Spleen (tissue), 13 donors: Measurements from ENCODE around the gene ZSCAN9. TPM values are rescaled to one million over a fixed set of nuclear protein-coding genes. Genes with fewer than 3 reads are reported as not detected.

Experiments used
- DNase-seq: peaks from one replicate; pipeline ENCODE4 v3.0.0-alpha.2; 2020
- H3K27ac ChIP-seq, 8 donors: fragments of 200-600 bp; sonication (generic) in 7 of 8; 1 replicate in 4 of 8; 2 replicates in 4 of 8; pipeline versions ENCODE4 v1.5.0 to v1.8.0; 2016 to 2021; ENCODE audit warnings: inconsistent platforms in 4 of 8, mild to moderate bottlenecking in 4 of 8, moderate library complexity in 1 of 8
- H3K27me3 ChIP-seq, 7 donors: fragments of 200-600 bp; sonication (generic) in 6 of 7; replicated peaks in 1 of 7; 1 replicate in 4 of 7; 2 replicates in 3 of 7; pipeline versions ENCODE4 v1.5.0 to v1.8.0; 2016 to 2021; ENCODE audit warnings: inconsistent platforms in 3 of 7, mild to moderate bottlenecking in 1 of 7
- H3K36me3 ChIP-seq, 6 donors: fragments of 200-600 bp; sonication (generic) in 5 of 6; 1 replicate in 4 of 6; 2 replicates in 2 of 6; pipeline versions ENCODE4 v1.5.0 to v1.8.0; 2016 to 2021; ENCODE audit warnings: inconsistent platforms in 2 of 6
- H3K4me1 ChIP-seq, 6 donors: fragments of 200-600 bp; sonication (generic) in 5 of 6; 1 replicate in 3 of 6; 2 replicates in 3 of 6; pipeline versions ENCODE4 v1.5.0 to v1.8.0; 2016 to 2021; ENCODE audit warnings: inconsistent platforms in 3 of 6
- H3K4me3 ChIP-seq, 8 donors: fragments of 200-600 bp; sonication (generic) in 7 of 8; 1 replicate in 4 of 8; 2 replicates in 4 of 8; pipeline versions ENCODE4 v1.5.0 to v1.8.0; 2016 to 2021; ENCODE audit warnings: inconsistent platforms in 4 of 8, mild to moderate bottlenecking in 4 of 8, moderate library complexity in 2 of 8
- H3K9me3 ChIP-seq, 8 donors: fragments of 200-600 bp; sonication (generic) in 7 of 8; 1 replicate in 4 of 8; 2 replicates in 4 of 8; pipeline versions ENCODE4 v1.5.0 to v1.8.0; 2016 to 2021; ENCODE audit warnings: inconsistent platforms in 4 of 8
- POLR2A ChIP-seq, 3 donors: fragments of 450-650 bp; IDR thresholded peaks; one replicate each; pipeline ENCODE4 v1.5.1; 2017; ENCODE audit warnings: antibody characterized with exemption in 3 of 3, mild to moderate bottlenecking in 1 of 3
- POLR2AphosphoS5 ChIP-seq, 3 donors: sonication (generic); formaldehyde crosslinking; IDR thresholded peaks; one replicate each; pipeline ENCODE4 v1.5.1; 2017; ENCODE audit warnings: antibody characterized with exemption in 3 of 3
- WGBS, 5 donors: extraction: QIAGEN DNeasy Blood & Tissue Kit in 3 of 5; methylation state at CpG; one replicate each; pipeline versions ENCODE4 v1.1.5 to v1.1.7; 2013 to 2018; 5-methylcytosine and 5-hydroxymethylcytosine counted together
- intact Hi-C: fragments of 100-400 bp; cut with DNase I; formaldehyde crosslinking; loops from one replicate; pipeline ENCODE4 v1.15.0; 2023; ENCODE audit warnings: low total_unique reads
- long read RNA-seq, 2 donors: transcript quantifications; one replicate each; lab custom pipeline, GENCODE V29; 2026
- polyA plus RNA-seq, 3 donors: library from polyadenylated mRNA; stranded (reverse); fragments of 200-250 nt; gene quantifications; one replicate each; pipeline ENCODE4 v1.2.1, GENCODE V29; 2013
- total RNA-seq, 7 donors: library from RNA; depleted of rRNA in 3 of 7; stranded (reverse); fragments of >200 nt in 3 of 7; fragmentation: NEBNext Ultra II Directional in 4 of 7; extraction: Animal tissue kit (Norgen Biotek cat#: 25700) in 4 of 7; gene quantifications; one replicate each; pipeline versions ENCODE4 v1.1.0 to v1.2.1, GENCODE V29; 2016 to 2021
- TF ChIP-seq, protein P1 (sequence below), 11 experiments: fragments of 200-600 bp in 7 of 11; fragments of 450-650 bp in 4 of 11; sonication (generic) in 4 of 11; IDR thresholded peaks in 8 of 11; conservative IDR thresholded peaks in 3 of 11; 1 replicate in 7 of 11; 2 replicates in 4 of 11; pipeline versions ENCODE4 v1.4.0 to v1.8.0; 2016 to 2021; ENCODE audit warnings: antibody characterized with exemption in 11 of 11, inconsistent platforms in 4 of 11, mild to moderate bottlenecking in 1 of 11
- donor health status: healthy with polysubstance abuse.
- donor health status: DM: no; HTN: no; CAD: no; lungs with moderate emphysema.
- donor health status: DM: no; HTN: no; CAD: no.
- donor health status: Bipolar disorder and iron deficiency.
- donor health status: healthy.
- donor health status: DM: no; HTN: no; CAD: no.
- donor health status: DM: yes; HTN: yes; CAD: no.

Gene ZSCAN9
- total RNA-seq, result 10 to 100 TPM; 11.2 to 25.7 (median 15.4) TPM
- 10 to 100 TPM in 2 of 3 donors, 1 to 10 TPM in 1; 6.9 to 13.8 (median 10.2) TPM for polyA plus RNA-seq
- long read RNA-seq, donor 1, transcript ZSCAN9-203 (3 exons, 757 nt), result major isoform, 7 of 16 reads
- long read RNA-seq, donor 1, partial matches to known transcripts, result 6 of 16 reads
- long read RNA-seq, donor 1, other reads (novel, unspliced or antisense), result 0 of 16 reads
- long read RNA-seq, donor 2, partial matches to known transcripts, result 0 of 5 reads
- long read RNA-seq, donor 2, other reads (novel, unspliced or antisense), result 0 of 5 reads

DNA sequence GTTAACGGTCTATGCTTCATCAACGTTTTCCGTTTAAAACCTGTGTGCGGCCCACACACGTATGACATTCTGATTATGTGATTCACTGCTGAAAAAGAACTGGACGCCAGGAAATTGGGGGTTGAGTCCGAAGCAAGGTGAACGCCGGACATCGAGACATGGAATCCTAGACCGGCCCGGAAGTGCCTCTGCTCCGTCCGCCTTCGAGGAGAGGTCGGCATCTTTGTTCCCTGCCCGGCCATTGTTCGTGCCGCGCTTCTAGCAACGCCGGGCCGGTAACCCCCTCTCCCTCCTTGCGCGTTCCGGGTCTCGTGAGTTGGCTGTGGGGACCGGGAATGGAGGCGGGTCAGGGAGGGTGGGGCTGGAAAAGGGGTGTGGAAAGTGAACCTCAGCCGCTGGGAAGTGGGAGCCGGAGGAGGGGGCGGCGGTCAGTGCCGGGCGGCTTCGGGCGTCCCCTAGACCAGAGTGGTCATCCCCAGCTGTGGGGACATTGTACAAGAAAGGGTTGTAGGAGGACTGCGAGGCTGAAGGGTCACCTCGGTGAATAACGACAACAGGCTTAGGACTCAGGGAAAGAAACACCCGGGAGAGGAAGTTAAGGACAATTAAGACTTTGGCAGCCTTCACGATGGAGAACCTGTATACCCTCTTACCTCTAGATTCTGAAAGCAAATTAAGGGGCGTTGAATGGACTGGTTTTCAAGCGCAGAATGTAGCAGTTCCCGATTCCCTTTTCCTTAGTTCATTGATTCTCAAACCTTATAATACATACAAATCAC lies at the start of gene ZSCAN9:
TSS of gene ZSCAN9 (plus strand) at position 220 of the 779 bp plus-strand sequence. CDS start 1,810 bp downstream, outside the sequence.
- Histone ChIP-seq H3K4me1 (peaks cover 4 to 45% (median 22%) of the 10 kb centered on the region in 6 donors), H3K9me3 (no peaks in the 10 kb centered on the region), H3K27ac (peak within 1 kb of the TSS; percentile 52 to 86 (median 76)), H3K27me3 (peaks cover 0 to 17% (median 5%) of the 10 kb centered on the region in 7 donors), H3K36me3 (peaks cover 0 to 34% (median 29%) of the 10 kb centered on the region in 6 donors), H3K4me3 (peak within 1 kb of the TSS; percentile 58 to 85 (median 70))
- DNase-seq, result peak; percentile 93
- WGBS, 5 donors, result 1 to 2% (median 1%) methylated on average over 43 to 45 of the region's 45 CpGs
- peak; percentile 73 to 83 (median 82) for TF ChIP-seq POLR2AphosphoS5 (IDR thresholded peaks at IDR 0.05)
- no peak for TF ChIP-seq POLR2A (IDR thresholded peaks at IDR 0.05)
- TF ChIP-seq, protein P1, sequence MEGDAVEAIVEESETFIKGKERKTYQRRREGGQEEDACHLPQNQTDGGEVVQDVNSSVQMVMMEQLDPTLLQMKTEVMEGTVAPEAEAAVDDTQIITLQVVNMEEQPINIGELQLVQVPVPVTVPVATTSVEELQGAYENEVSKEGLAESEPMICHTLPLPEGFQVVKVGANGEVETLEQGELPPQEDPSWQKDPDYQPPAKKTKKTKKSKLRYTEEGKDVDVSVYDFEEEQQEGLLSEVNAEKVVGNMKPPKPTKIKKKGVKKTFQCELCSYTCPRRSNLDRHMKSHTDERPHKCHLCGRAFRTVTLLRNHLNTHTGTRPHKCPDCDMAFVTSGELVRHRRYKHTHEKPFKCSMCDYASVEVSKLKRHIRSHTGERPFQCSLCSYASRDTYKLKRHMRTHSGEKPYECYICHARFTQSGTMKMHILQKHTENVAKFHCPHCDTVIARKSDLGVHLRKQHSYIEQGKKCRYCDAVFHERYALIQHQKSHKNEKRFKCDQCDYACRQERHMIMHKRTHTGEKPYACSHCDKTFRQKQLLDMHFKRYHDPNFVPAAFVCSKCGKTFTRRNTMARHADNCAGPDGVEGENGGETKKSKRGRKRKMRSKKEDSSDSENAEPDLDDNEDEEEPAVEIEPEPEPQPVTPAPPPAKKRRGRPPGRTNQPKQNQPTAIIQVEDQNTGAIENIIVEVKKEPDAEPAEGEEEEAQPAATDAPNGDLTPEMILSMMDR (IDR thresholded peaks at IDR 0.05 in 8 of 11, conservative IDR thresholded peaks at IDR 0.05 in 3 of 11), result no peak
- intact Hi-C loops, result loop anchor here (10.0 kb wide), 1 partner anchor 90 kb away; no protein-coding TSS in a partner anchor

DNA sequence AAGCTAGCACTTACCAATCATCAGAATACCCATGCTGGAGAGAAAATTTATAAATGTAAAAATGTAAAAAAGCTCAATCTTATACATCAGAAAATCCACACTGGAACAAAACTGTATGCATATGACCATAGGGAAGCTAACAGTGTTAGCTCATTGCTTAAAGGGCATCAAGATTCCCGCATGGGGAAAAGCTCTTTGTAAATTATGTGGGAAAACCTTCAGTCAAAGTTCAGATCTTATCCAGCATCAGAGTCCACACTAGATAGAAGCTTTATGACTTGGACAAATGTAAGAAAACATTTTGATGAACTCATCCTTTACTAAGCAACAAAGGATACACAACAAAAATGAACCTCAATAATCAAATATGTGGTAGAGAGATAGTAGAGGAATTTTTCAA lies 48.7 kb upstream of the ZSCAN9 start:
- Histone ChIP-seq H3K36me3 (no peaks in the 10 kb centered on the region), H3K4me1 (no peaks in the 10 kb centered on the region), H3K9me3 (no peaks in the 10 kb centered on the region), H3K27me3 (peaks cover 0 to 31% (median 0%) of the 10 kb centered on the region in 7 donors), H3K4me3 (no peak overlapping the region), H3K27ac (no peak overlapping the region)
- DNase-seq, result no peak
- TF ChIP-seq POLR2A (IDR thresholded peaks at IDR 0.05) (no peak), POLR2AphosphoS5 (IDR thresholded peaks at IDR 0.05) (no peak)
- TF ChIP-seq, protein P1 (IDR thresholded peaks at IDR 0.05 in 8 of 11, conservative IDR thresholded peaks at IDR 0.05 in 3 of 11), result no peak
- intact Hi-C loops, result no loop called here
- 90 to 94% (median 93%) methylated on average over 1 of the region's 1 CpG for WGBS, 5 donors

DNA sequence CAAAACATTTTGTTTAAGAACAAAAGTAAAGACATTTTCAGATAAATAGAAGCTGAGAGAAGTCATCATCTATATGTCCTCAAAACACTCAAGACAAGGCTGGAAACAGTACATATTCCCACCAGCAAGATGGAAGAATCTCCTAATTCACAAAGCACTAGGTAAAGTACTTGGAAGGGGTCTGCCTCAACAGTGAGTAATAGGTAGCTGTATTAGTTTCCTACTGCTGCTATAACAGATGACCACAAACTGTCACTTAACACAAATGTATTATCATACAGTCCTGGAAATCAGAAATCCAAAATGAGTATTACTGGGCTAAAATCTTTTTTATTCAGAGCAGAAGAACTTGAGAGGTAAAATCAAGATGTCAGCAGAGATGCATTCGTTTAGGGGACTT lies 42.8 kb upstream of the ZSCAN9 start:
- WGBS, 5 donors, result 44 to 100% (median 61%) methylated on average over 1 of the region's 1 CpG
- intact Hi-C loops, result no loop called here
- Histone ChIP-seq H3K27ac (no peak overlapping the region), H3K27me3 (peaks cover 0 to 23% (median 0%) of the 10 kb centered on the region in 7 donors), H3K9me3 (peaks cover under 1 to 53% (median 36%) of the 10 kb centered on the region in 8 donors), H3K4me3 (no peak overlapping the region), H3K36me3 (no peaks in the 10 kb centered on the region), H3K4me1 (no peaks in the 10 kb centered on the region)
- no peak for DNase-seq
- TF ChIP-seq, protein P1 (IDR thresholded peaks at IDR 0.05 in 8 of 11, conservative IDR thresholded peaks at IDR 0.05 in 3 of 11), result no peak
- TF ChIP-seq POLR2AphosphoS5 (IDR thresholded peaks at IDR 0.05) (no peak), POLR2A (IDR thresholded peaks at IDR 0.05) (no peak)
